Measurements from ENCODE around the gene ARHGAP9.

GRCh38 chr12:57523706-57524614 lies 44.3 kb upstream of the ARHGAP9 start:
- no peak for TF ChIP-seq YY1 (IDR thresholded peaks at IDR 0.05; ENCODE audit: insufficient read depth, insufficient read length)
- TF ChIP-seq SUZ12 (IDR thresholded peaks at IDR 0.05; ENCODE audit: extremely low read depth, insufficient read depth, insufficient read length), result no peak
